Measurements from ENCODE around the gene C6orf62.

DNA sequence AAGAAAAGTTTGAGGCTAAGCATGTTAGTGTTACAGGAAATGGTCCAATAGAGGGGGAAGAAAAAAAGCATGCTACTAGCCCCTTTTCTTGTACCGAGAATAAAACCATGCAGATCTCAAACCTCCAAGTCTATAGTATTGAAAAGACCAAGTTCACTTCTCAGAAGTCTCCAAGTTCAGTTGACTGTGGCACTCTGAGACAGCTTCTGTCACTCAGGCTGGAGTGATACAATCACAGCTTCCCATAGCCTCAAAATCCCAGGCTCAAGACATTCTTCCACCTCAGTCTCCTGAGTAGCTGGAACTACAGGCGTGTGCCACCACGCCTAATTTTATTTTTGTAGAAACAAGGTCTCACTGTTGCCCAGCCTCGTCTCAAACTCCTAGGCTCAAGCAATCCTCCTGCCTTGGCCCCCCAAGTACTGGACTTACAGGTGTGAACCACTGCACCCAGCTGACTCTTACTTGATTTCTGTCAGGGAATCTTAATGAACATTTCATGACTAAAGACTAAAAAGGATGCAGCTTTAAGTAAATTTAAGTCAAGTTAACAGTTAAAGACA lies 16.2 kb downstream of the C6orf62 start:
- no peak for TF ChIP-seq TAF1 (IDR thresholded peaks at IDR 0.05; ENCODE audit: borderline replicate concordance, low read depth, low read length)
- TF ChIP-seq POLR2A (IDR thresholded peaks at IDR 0.05; ENCODE audit: low read depth, low read length) = peak; percentile 40
- 0 out of 2 replicates have a peak, but pooled peaks have one; percentile 39 for TF ChIP-seq POLR2AphosphoS5 (IDR thresholded peaks at IDR 0.05; ENCODE audit: low read depth, low read length)

Measured in GM12892 (cell line).